Osteocyte (in vitro differentiated cells): Measurements from ENCODE around the gene RMDN2. TPM values are rescaled to one million over a fixed set of nuclear protein-coding genes. Genes with fewer than 3 reads are reported as not detected.
"Not testable (repeated sequence)": the region's sequence is repeated elsewhere in the genome, so short reads cannot be mapped to it uniquely, and the experiment has no call there.

ENCODE experiments used
- DNase-seq: peaks from one replicate; pipeline ENCODE4 v3.0.0; 2021; ENCODE audit warnings: mixed read lengths; ENCODE audit not compliant: unreplicated experiment; ENCODE audit errors: extremely low spot score
- H3K27ac Mint-ChIP-seq: one replicate; pipeline ENCODE4 v1.8.0; 2021; ENCODE audit warnings: mild to moderate bottlenecking, mixed read lengths; ENCODE audit not compliant: unreplicated experiment
- H3K27me3 Mint-ChIP-seq: one replicate; pipeline ENCODE4 v1.8.0; 2021; ENCODE audit warnings: mixed read lengths; ENCODE audit not compliant: unreplicated experiment
- H3K36me3 Mint-ChIP-seq: one replicate; pipeline ENCODE4 v1.8.0; 2021; ENCODE audit warnings: mixed read lengths; ENCODE audit not compliant: unreplicated experiment
- H3K4me1 Mint-ChIP-seq: one replicate; pipeline ENCODE4 v1.8.0; 2021; ENCODE audit warnings: mixed read lengths; ENCODE audit not compliant: unreplicated experiment
- H3K4me3 Mint-ChIP-seq: one replicate; pipeline ENCODE4 v1.8.0; 2021; ENCODE audit warnings: mild to moderate bottlenecking, moderate library complexity, mixed read lengths; ENCODE audit not compliant: unreplicated experiment
- H3K9me3 Mint-ChIP-seq: one replicate; pipeline ENCODE4 v1.8.0; 2021; ENCODE audit warnings: mixed read lengths; ENCODE audit not compliant: unreplicated experiment
- total RNA-seq: library from RNA; stranded (reverse); gene quantifications from 2 replicates; pipeline ENCODE4 v1.2.1, GENCODE V29; 2021
- TF ChIP-seq, protein P1 (sequence below): fragments of 200-600 bp; sonication (generic); IDR thresholded peaks from 2 replicates; pipeline ENCODE4 v1.5.0; 2021; ENCODE audit warnings: antibody characterized with exemption, mild to moderate bottlenecking, moderate library complexity

Gene RMDN2
- total RNA-seq, 1 donor from 2014 or later, result 8.4 TPM

DNA sequence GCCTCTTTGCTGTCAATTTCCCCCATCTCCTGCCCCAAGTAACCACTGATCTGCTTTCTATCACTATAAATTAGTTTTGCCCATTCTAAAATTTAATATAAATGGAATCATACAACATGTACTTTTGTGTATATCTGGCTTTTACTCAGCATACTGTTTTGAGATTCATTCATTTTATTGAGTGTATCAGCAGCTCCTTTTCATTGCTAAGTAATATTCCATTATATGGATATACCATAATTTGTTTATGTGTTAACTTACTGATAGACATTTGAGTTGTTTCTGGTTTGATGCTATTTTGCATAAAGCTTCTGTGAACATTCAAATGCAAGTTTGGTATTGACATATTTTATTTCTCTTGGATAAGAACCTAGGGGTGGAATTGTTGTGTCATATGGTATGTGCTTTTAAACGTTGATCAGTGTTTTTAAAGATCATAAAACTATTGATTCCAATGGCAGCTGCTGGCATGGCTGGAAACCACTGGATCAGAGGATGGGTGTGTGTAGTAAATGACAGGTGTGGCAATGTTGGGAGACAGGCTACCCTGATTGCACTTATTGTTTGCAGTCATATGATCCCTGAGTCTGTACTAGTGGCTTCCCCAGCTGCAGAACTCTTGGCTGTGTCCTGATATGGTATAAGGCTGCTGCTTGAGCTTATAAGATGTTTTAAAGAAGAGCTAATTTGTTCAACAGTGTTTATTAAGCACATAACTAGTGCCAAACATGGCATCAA lies 75.6 kb downstream of the RMDN2 start:
- H3K4me1 Mint-ChIP-seq, result no peaks in the 10 kb centered on the region
- H3K27me3 Mint-ChIP-seq, result no peaks in the 10 kb centered on the region
- no peak for DNase-seq
- peaks cover 6% of the 10 kb centered on the region for H3K9me3 Mint-ChIP-seq
- no peak overlapping the region for H3K27ac Mint-ChIP-seq
- peaks cover 9% of the 10 kb centered on the region for H3K36me3 Mint-ChIP-seq
- no peak overlapping the region for H3K4me3 Mint-ChIP-seq
- TF ChIP-seq, protein P1, sequence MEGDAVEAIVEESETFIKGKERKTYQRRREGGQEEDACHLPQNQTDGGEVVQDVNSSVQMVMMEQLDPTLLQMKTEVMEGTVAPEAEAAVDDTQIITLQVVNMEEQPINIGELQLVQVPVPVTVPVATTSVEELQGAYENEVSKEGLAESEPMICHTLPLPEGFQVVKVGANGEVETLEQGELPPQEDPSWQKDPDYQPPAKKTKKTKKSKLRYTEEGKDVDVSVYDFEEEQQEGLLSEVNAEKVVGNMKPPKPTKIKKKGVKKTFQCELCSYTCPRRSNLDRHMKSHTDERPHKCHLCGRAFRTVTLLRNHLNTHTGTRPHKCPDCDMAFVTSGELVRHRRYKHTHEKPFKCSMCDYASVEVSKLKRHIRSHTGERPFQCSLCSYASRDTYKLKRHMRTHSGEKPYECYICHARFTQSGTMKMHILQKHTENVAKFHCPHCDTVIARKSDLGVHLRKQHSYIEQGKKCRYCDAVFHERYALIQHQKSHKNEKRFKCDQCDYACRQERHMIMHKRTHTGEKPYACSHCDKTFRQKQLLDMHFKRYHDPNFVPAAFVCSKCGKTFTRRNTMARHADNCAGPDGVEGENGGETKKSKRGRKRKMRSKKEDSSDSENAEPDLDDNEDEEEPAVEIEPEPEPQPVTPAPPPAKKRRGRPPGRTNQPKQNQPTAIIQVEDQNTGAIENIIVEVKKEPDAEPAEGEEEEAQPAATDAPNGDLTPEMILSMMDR, result no peak

GRCh38 chr2:38010187-38010586 lies 85.1 kb downstream of the RMDN2 start:
- H3K27ac Mint-ChIP-seq, H3K9me3 Mint-ChIP-seq, H3K4me3 Mint-ChIP-seq, DNase-seq, H3K27me3 Mint-ChIP-seq: not testable (repeated sequence)
- H3K4me1 Mint-ChIP-seq, result peaks cover 21% of the 10 kb centered on the region
- peaks cover 26% of the 10 kb centered on the region for H3K36me3 Mint-ChIP-seq

DNA sequence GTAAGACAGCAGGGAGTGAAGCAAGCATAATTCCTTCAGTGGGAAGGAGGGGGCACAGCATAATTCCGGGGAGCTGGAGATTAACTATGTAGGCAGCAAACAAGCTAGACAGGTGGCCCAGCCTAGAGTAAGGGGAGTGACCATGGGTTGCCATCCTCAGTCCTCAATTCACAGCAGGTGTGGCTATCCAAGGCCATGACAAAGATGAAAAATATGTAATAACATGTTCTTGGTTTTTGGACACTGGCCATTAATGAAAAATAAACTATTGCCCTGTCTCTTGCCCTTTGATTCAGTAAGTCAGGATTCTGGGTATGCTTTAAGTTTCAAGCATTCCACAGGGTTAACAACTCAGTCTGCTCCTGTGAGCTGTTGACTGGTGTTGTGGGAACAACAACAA lies 85.9 kb downstream of the RMDN2 start:
- no peak overlapping the region for H3K4me3 Mint-ChIP-seq
- peaks cover 7% of the 10 kb centered on the region for H3K9me3 Mint-ChIP-seq
- no peaks in the 10 kb centered on the region for H3K27me3 Mint-ChIP-seq
- TF ChIP-seq, protein P1, result no peak
- H3K36me3 Mint-ChIP-seq, result peaks cover 26% of the 10 kb centered on the region
- no peak overlapping the region for H3K27ac Mint-ChIP-seq
- no peak for DNase-seq
- peaks cover 21% of the 10 kb centered on the region for H3K4me1 Mint-ChIP-seq

DNA sequence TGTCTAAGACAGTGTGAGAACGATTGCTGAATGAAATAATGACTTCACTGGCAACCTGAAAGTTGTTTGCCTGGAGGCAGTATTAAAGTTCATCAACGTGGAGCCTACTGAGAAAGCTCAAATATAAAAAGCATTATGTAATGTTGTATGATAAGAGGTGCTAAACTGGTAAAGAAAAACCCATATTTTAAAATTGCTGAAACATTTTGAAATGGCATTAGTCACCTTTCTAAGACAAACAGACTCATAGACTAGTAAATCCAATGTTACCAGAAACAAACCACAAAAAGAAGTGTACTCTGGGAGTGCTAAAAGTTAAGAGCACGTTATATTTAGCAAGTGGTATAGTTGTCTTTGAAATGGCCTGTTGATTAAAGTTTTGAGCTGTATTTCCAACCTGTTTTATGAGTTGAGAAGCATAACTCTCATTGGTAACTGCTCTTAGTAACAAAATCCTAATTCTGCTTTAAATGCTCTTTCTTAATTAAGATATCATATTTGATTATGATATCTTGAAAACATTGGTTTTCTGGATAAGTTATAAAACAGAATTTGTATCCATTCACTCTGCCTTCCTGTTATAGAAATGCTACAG lies 88.2 kb downstream of the RMDN2 start:
- TF ChIP-seq, protein P1, result no peak
- H3K27me3 Mint-ChIP-seq, result no peaks in the 10 kb centered on the region
- no peaks in the 10 kb centered on the region for H3K9me3 Mint-ChIP-seq
- H3K27ac Mint-ChIP-seq, result no peak overlapping the region
- peaks cover 24% of the 10 kb centered on the region for H3K36me3 Mint-ChIP-seq
- no peak overlapping the region for H3K4me3 Mint-ChIP-seq
- no peak for DNase-seq
- peaks cover 21% of the 10 kb centered on the region for H3K4me1 Mint-ChIP-seq

DNA sequence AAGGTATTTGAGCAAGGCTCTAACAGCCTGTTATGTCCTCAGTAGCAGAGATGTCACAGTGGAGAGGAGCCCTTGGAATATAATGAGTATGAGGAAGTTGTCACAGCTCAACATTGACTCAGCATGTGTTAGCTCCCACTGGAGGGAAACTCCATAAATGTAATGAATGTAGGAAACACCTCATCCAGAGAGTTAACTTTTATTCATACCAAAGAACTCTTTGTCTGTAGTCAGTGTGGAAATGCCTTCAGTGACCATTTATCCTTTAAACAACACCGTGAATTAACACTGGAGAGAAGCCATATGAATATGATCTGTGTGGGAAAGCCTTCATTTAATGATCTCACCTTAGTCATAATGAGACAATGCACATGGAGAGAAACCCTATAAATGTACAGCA lies 91.1 kb downstream of the RMDN2 start:
- H3K27me3 Mint-ChIP-seq, result no peaks in the 10 kb centered on the region
- H3K4me3 Mint-ChIP-seq, result no peak overlapping the region
- H3K4me1 Mint-ChIP-seq, result peaks cover 16% of the 10 kb centered on the region
- no peak for DNase-seq
- peaks cover 10% of the 10 kb centered on the region for H3K36me3 Mint-ChIP-seq
- no peak overlapping the region for H3K27ac Mint-ChIP-seq
- no peaks in the 10 kb centered on the region for H3K9me3 Mint-ChIP-seq
- TF ChIP-seq, protein P1, result no peak
